Stimulated activated memory B cell treated with anti-CD40 and anti-IgM and Interleukin-4, amounts not matched to agents 10 μg/mL and 1 μg/mL and 100 μg/mL, for 72 hours (primary cell): ENCODE results near the gene TTC8.
A peak's percentile ranks its signal among the peaks of the same experiment; 100 is the strongest.

Experiments used
- ATAC-seq: fragments of 150-1000 bp; cut with Tn5 transposase; 2 replicates; pipeline ENCODE4 v1.10.0; 2021
- H3K27ac Mint-ChIP-seq: one replicate; pipeline ENCODE4 v1.8.0; 2022; ENCODE audit warnings: mild to moderate bottlenecking, mixed read lengths
- H3K27me3 Mint-ChIP-seq: one replicate; pipeline ENCODE4 v1.8.0; 2022; ENCODE audit warnings: mixed read lengths
- H3K36me3 Mint-ChIP-seq: one replicate; pipeline ENCODE4 v1.8.0; 2022; ENCODE audit warnings: mixed read lengths
- H3K4me1 Mint-ChIP-seq: one replicate; pipeline ENCODE4 v1.8.0; 2022; ENCODE audit warnings: mixed read lengths
- H3K4me3 Mint-ChIP-seq: one replicate; pipeline ENCODE4 v1.8.0; 2022; ENCODE audit warnings: mild to moderate bottlenecking, moderate library complexity, mixed read lengths
- H3K9me3 Mint-ChIP-seq: one replicate; pipeline ENCODE4 v1.8.0; 2022; ENCODE audit warnings: mixed read lengths

TTC8 gene

GRCh38 chr14:88870777-88871176 lies 46.3 kb downstream of the TTC8 start:
- H3K4me1 Mint-ChIP-seq: no peaks in the 10 kb centered on the region
- H3K27ac Mint-ChIP-seq: no peak overlapping the region
- H3K27me3 Mint-ChIP-seq: no peaks in the 10 kb centered on the region
- no peak for ATAC-seq
- peaks cover 18% of the 10 kb centered on the region for H3K36me3 Mint-ChIP-seq
- H3K4me3 Mint-ChIP-seq: no peak overlapping the region
- H3K9me3 Mint-ChIP-seq: no peaks in the 10 kb centered on the region

GRCh38 chr14:88871429-88871828 lies 47.0 kb downstream of the TTC8 start:
- no peak for ATAC-seq
- Mint-ChIP-seq H3K4me1 (no peaks in the 10 kb centered on the region), H3K4me3 (no peak overlapping the region), H3K9me3 (no peaks in the 10 kb centered on the region), H3K27ac (no peak overlapping the region), H3K36me3 (peaks cover 18% of the 10 kb centered on the region), H3K27me3 (no peaks in the 10 kb centered on the region)

GRCh38 chr14:88872976-88873375 lies 48.5 kb downstream of the TTC8 start:
- Mint-ChIP-seq H3K27me3 (no peaks in the 10 kb centered on the region), H3K27ac (no peak overlapping the region), H3K9me3 (no peaks in the 10 kb centered on the region), H3K36me3 (peaks cover 22% of the 10 kb centered on the region), H3K4me1 (no peaks in the 10 kb centered on the region), H3K4me3 (no peak overlapping the region)
- no peak for ATAC-seq

DNA sequence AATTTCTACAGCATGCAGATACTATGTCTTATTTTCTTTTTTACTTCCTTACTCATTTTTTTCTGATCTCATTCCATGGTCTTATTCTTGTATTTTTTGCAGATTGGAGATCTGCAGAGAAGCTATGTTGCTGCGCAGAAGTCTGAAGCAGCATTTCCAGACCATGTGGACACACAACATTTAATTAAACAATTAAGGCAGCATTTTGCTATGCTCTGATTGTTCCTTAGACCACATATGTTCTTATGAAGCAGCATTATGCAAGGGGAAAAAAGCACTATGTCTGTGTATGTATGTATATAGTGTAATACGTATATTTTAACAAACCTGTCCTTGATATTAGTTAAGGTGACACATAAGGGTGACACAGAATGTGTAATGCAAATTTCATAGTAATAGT lies 52.7 kb downstream of the TTC8 start:
- Mint-ChIP-seq H3K27me3 (no peaks in the 10 kb centered on the region), H3K4me3 (no peak overlapping the region), H3K4me1 (no peaks in the 10 kb centered on the region), H3K36me3 (peaks cover 31% of the 10 kb centered on the region), H3K27ac (no peak overlapping the region), H3K9me3 (peaks cover 7% of the 10 kb centered on the region)
- ATAC-seq: no peak

DNA sequence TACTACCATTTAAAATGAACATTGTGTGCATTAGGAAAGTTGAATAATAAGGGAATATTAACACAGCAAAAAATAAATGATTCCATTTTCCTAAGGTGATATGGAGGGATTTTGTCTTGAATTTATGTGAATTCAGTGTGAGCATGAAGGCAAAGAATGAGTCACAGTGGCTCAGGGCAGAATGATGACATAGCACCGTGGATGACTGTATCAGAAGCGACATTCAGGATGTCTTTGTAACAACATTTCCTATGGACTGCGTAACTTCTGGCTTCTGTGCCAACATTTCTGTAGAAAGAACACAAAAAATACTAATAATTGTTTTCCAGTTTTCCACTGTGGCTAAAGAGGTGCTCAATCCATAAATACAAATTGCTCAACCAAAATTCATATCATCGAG lies 54.6 kb downstream of the TTC8 start:
- Mint-ChIP-seq H3K9me3 (peaks cover 16% of the 10 kb centered on the region), H3K4me3 (no peak overlapping the region)

GRCh38 chr14:88882236-88882635 lies 57.8 kb downstream of the TTC8 start:
- Mint-ChIP-seq H3K36me3 (peaks cover 39% of the 10 kb centered on the region), H3K9me3 (peaks cover 16% of the 10 kb centered on the region), H3K4me1 (no peaks in the 10 kb centered on the region), H3K4me3 (no peak overlapping the region), H3K27me3 (peaks cover 2% of the 10 kb centered on the region), H3K27ac (no peak overlapping the region)
- ATAC-seq: no peak

More for the DNA sequence above, 54.6 kb downstream of the TTC8 start:
- no peak overlapping the region for H3K27ac Mint-ChIP-seq
- no peaks in the 10 kb centered on the region for H3K4me1 Mint-ChIP-seq
- no peak for ATAC-seq
- peaks cover 36% of the 10 kb centered on the region for H3K36me3 Mint-ChIP-seq
- H3K27me3 Mint-ChIP-seq: no peaks in the 10 kb centered on the region

GRCh38 chr14:88895116-88895515 lies 70.7 kb downstream of the TTC8 start:
- Mint-ChIP-seq H3K4me1 (no peaks in the 10 kb centered on the region), H3K36me3 (no peaks in the 10 kb centered on the region), H3K4me3 (no peak overlapping the region), H3K9me3 (no peaks in the 10 kb centered on the region), H3K27me3 (peaks cover 10% of the 10 kb centered on the region), H3K27ac (no peak overlapping the region)
- no peak for ATAC-seq

DNA sequence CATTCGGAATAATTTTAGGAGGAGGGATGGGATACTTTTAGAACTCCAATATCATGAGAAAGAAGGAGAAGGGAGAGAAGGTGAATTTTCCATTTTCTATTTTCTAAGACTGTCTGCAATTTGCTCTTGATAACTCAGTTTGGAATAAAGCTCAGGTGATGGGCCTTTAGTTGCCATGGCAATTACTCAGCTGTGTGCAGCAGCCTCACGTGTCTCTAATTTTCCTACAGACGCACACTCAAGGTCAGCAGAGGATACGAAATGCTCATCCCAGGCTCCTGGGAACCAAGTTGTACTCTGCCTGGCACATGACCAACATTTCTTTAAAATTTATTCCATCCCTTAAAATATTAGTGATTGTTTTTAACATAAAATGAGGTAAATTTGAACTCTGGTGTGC lies 76.7 kb downstream of the TTC8 start:
- Mint-ChIP-seq H3K4me1 (no peaks in the 10 kb centered on the region), H3K27me3 (peaks cover 20% of the 10 kb centered on the region), H3K4me3 (no peak overlapping the region), H3K27ac (no peak overlapping the region), H3K36me3 (no peaks in the 10 kb centered on the region), H3K9me3 (no peaks in the 10 kb centered on the region)
- ATAC-seq: no peak

- H3K36me3 Mint-ChIP-seq: no peaks in the 10 kb centered on the region
- H3K27ac Mint-ChIP-seq: no peak overlapping the region
- no peak overlapping the region for H3K4me3 Mint-ChIP-seq
- H3K27me3 Mint-ChIP-seq: peaks cover 20% of the 10 kb centered on the region
- H3K4me1 Mint-ChIP-seq: no peaks in the 10 kb centered on the region
- peak; percentile 49 for ATAC-seq
- H3K9me3 Mint-ChIP-seq: no peaks in the 10 kb centered on the region
Measured at GRCh38 chr14:88901991-88902390, 77.5 kb downstream of the TTC8 start.

- Mint-ChIP-seq H3K4me1 (no peaks in the 10 kb centered on the region), H3K36me3 (no peaks in the 10 kb centered on the region), H3K27me3 (peaks cover 20% of the 10 kb centered on the region), H3K27ac (no peak overlapping the region), H3K4me3 (no peak overlapping the region), H3K9me3 (no peaks in the 10 kb centered on the region)
- no peak for ATAC-seq
Measured at GRCh38 chr14:88902850-88903249, 78.4 kb downstream of the TTC8 start.

DNA sequence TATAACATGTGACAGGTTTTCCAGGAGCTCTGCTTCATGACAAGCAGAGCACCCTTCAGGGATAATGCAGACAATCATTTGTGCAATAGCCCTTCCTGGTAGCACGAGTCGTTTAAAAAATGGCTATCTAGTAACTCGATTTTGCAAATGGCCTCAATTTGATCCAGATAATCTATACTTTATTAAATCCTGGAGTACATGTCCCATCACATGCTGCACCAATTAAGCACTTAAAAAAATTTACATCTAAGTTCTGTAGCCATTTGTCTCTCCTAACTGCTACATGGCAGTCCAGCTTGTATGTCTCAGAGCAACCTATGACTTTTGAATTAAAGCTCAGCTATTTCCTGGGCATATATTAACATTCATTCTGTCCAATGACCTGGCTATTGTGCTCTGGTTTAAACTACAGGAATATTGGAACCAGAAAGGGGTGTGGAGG lies 79.8 kb downstream of the TTC8 start:
- Mint-ChIP-seq H3K4me1 (no peaks in the 10 kb centered on the region), H3K36me3 (no peaks in the 10 kb centered on the region)

GRCh38 chr14:88904864-88905263 lies 80.4 kb downstream of the TTC8 start:
- H3K4me3 Mint-ChIP-seq: no peak overlapping the region
- H3K27me3 Mint-ChIP-seq: peaks cover 20% of the 10 kb centered on the region
- no peak overlapping the region for H3K27ac Mint-ChIP-seq
- H3K36me3 Mint-ChIP-seq: no peaks in the 10 kb centered on the region
- no peaks in the 10 kb centered on the region for H3K4me1 Mint-ChIP-seq
- H3K9me3 Mint-ChIP-seq: peaks cover 3% of the 10 kb centered on the region
- no peak for ATAC-seq

More for the DNA sequence above, 79.8 kb downstream of the TTC8 start:
- peaks cover 3% of the 10 kb centered on the region for H3K9me3 Mint-ChIP-seq
- H3K27me3 Mint-ChIP-seq: peaks cover 20% of the 10 kb centered on the region
- H3K27ac Mint-ChIP-seq: no peak overlapping the region
- H3K4me3 Mint-ChIP-seq: no peak overlapping the region
- ATAC-seq: no peak

DNA sequence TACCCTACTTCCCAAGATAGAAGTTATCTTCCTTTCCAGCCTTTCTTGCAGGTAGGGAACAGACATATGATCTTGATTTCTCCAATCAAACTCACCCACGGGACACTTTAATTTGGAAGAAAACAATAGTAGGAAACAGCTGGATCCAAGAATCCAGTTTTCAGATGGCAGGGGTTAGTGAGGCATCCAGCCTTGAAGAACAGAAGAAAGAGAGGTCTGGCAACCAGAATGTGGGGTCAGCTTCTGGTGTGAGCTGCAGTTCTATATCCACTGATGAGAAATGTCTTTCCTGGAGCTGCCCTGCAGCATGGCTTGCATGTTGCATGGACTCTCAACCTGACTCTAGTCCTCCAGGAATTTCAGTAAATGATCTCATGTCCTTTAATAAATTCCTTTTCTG lies 83.8 kb downstream of the TTC8 start:
- no peaks in the 10 kb centered on the region for H3K36me3 Mint-ChIP-seq
- no peak for ATAC-seq
- H3K4me1 Mint-ChIP-seq: no peaks in the 10 kb centered on the region
- H3K27ac Mint-ChIP-seq: no peak overlapping the region
- peaks cover 3% of the 10 kb centered on the region for H3K9me3 Mint-ChIP-seq
- H3K4me3 Mint-ChIP-seq: no peak overlapping the region
- peaks cover 5% of the 10 kb centered on the region for H3K27me3 Mint-ChIP-seq

DNA sequence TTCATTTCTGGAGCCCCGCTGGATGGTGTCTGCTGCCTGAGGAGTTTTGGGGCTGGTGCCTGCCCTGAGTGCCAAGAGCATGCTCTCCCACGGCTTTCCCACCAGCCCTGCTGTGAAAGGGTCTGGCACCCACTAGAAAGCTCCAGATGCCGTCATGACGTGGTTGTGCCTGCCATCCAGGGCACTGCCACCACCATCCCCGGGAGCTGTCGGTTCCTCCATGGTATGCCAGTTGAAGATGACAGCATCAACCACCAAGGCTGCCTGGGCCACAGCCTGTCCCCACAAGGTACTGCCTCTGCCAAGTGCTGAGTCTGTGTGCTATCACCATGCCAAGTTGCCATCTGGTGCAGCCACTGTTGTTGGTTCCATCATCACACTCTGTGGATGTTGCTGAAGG lies 85.9 kb downstream of the TTC8 start:
- no peaks in the 10 kb centered on the region for H3K27me3 Mint-ChIP-seq
- H3K36me3 Mint-ChIP-seq: no peaks in the 10 kb centered on the region
- H3K4me3 Mint-ChIP-seq: no peak overlapping the region
- no peak overlapping the region for H3K27ac Mint-ChIP-seq
- H3K9me3 Mint-ChIP-seq: peaks cover 3% of the 10 kb centered on the region
- no peak for ATAC-seq
- no peaks in the 10 kb centered on the region for H3K4me1 Mint-ChIP-seq

DNA sequence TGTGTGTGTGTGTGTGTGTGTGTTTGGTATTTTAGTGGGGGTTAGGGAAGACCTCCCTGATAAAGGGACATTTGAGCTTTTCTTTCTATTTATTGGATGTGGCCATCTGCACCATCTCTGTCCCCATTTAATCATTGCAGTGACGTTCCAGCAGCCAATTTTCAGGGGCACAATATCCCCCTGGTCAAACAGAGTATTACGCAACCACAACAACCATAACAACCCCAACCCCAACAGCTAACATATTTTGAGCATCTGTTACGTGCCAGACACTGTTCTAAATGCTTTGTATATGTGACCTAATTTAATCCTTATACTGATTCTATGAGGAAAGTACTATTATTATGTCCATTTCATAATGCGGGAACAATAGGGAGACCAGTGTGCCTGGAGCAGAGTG lies 87.4 kb downstream of the TTC8 start:
- no peak overlapping the region for H3K4me3 Mint-ChIP-seq
- H3K27me3 Mint-ChIP-seq: no peaks in the 10 kb centered on the region
- no peaks in the 10 kb centered on the region for H3K36me3 Mint-ChIP-seq
- H3K27ac Mint-ChIP-seq: no peak overlapping the region
- no peak for ATAC-seq
- peaks cover 3% of the 10 kb centered on the region for H3K9me3 Mint-ChIP-seq
- no peaks in the 10 kb centered on the region for H3K4me1 Mint-ChIP-seq

DNA sequence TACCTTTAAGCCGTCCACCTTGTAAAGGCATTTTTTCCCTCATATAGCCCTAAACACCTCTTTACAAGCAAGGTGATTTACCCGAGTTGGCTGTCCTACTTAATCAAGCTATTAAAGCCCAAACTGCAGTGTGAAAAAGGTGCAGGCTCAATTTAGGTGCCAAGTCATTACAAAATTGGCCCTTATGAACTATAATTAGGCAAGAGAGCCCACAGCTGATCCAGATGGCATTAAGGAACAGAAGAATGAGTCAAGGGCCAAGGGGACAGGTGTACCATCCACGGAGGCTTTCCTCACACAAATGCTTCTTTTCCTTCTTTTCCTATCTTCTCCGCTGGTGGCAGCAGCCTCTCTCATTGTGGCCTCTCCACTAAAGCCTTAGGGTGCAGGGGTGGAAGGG lies 90.5 kb downstream of the TTC8 start:
- H3K9me3 Mint-ChIP-seq: no peaks in the 10 kb centered on the region
- no peaks in the 10 kb centered on the region for H3K36me3 Mint-ChIP-seq

GRCh38 chr14:88919502-88919901 lies 95.1 kb downstream of the TTC8 start:
- peaks cover 24% of the 10 kb centered on the region for H3K27me3 Mint-ChIP-seq
- no peak overlapping the region for H3K27ac Mint-ChIP-seq
- no peak overlapping the region for H3K4me3 Mint-ChIP-seq
- H3K4me1 Mint-ChIP-seq: no peaks in the 10 kb centered on the region
- no peaks in the 10 kb centered on the region for H3K36me3 Mint-ChIP-seq
- no peak for ATAC-seq
- no peaks in the 10 kb centered on the region for H3K9me3 Mint-ChIP-seq

More for the DNA sequence above, 90.5 kb downstream of the TTC8 start:
- H3K27me3 Mint-ChIP-seq: no peaks in the 10 kb centered on the region
- H3K4me3 Mint-ChIP-seq: no peak overlapping the region
- no peaks in the 10 kb centered on the region for H3K4me1 Mint-ChIP-seq
- no peak for ATAC-seq
- H3K27ac Mint-ChIP-seq: no peak overlapping the region
